Activated T-cell treated with anti-CD3 and anti-CD28 coated beads, Interleukin-2, amount 50 U/mL, for 72 hours (primary cell): ENCODE measurements around the gene RGPD8. TPM values are rescaled to one million over a fixed set of nuclear protein-coding genes. Genes with fewer than 3 reads are reported as not detected.
A peak's percentile ranks its signal among the peaks of the same experiment; 100 is the strongest.
"Not testable (repeated sequence)": the region's sequence is repeated elsewhere in the genome, so short reads cannot be mapped to it uniquely, and the experiment has no call there.

Source experiments
- ATAC-seq, 2 donors: fragments of 150-1000 bp; cut with Tn5 transposase; replicated peaks in 1 of 2; 2 replicates each; pipeline ENCODE4 v1.10.0; 2021; ENCODE audit warnings: moderate library complexity in 2 of 2, mild to moderate bottlenecking in 1 of 2
- DNase-seq, 2 donors: peaks; one replicate each; pipeline ENCODE4 v3.0.0; 2021 to 2022; ENCODE audit warnings: mixed read lengths in 1 of 2
- H3K27ac Mint-ChIP-seq: one replicate; pipeline ENCODE4 v1.8.0; 2022; ENCODE audit warnings: mild to moderate bottlenecking, moderate library complexity, mixed read lengths
- H3K27me3 Mint-ChIP-seq: one replicate; pipeline ENCODE4 v1.8.0; 2022; ENCODE audit warnings: low read depth, mixed read lengths
- H3K36me3 Mint-ChIP-seq, 2 donors: one replicate each; pipeline ENCODE4 v1.8.0; 2022; ENCODE audit warnings: mixed read lengths in 2 of 2, mild to moderate bottlenecking in 1 of 2; ENCODE audit not compliant: insufficient read depth in 2 of 2
- H3K4me1 Mint-ChIP-seq: one replicate; pipeline ENCODE4 v1.8.0; 2022; ENCODE audit warnings: low read depth, mixed read lengths
- H3K4me3 Mint-ChIP-seq, 2 donors: one replicate each; pipeline ENCODE4 v1.8.0; 2022; ENCODE audit warnings: mild to moderate bottlenecking in 2 of 2, mixed read lengths in 2 of 2, moderate library complexity in 2 of 2
- H3K9me3 Mint-ChIP-seq, 2 donors: one replicate each; pipeline ENCODE4 v1.8.0; 2022; ENCODE audit warnings: mixed read lengths in 2 of 2
- total RNA-seq, 2 donors: library from RNA; stranded (reverse); gene quantifications; one replicate each; pipeline ENCODE4 v1.2.3, GENCODE V29; 2022

Gene RGPD8
- total RNA-seq, 2 donors from 2014 or later: 7.0 to 25.2 TPM

- H3K27me3 Mint-ChIP-seq: peaks cover 20% of the 10 kb centered on the region
- no peak overlapping the region for H3K27ac Mint-ChIP-seq
- ATAC-seq: no peak
- no peak for DNase-seq
- H3K9me3 Mint-ChIP-seq: peaks cover 0 to 2% of the 10 kb centered on the region in 2 donors
- no peaks in the 10 kb centered on the region for H3K36me3 Mint-ChIP-seq
- no peak overlapping the region for H3K4me3 Mint-ChIP-seq
- no peaks in the 10 kb centered on the region for H3K4me1 Mint-ChIP-seq
These were observed 25.9 kb upstream of the RGPD8 start for GRCh38 chr2:112459372-112459771.

GRCh38 chr2:112454586-112454985 lies 21.1 kb upstream of the RGPD8 start:
- Mint-ChIP-seq H3K36me3 (no peaks in the 10 kb centered on the region), H3K27me3 (no peaks in the 10 kb centered on the region), H3K4me1 (no peaks in the 10 kb centered on the region), H3K4me3 (no peak overlapping the region), H3K9me3 (peaks cover 2 to 6% of the 10 kb centered on the region in 2 donors), H3K27ac (no peak overlapping the region)
- DNase-seq (no peak), ATAC-seq (no peak)

- peaks cover 0 to 6% of the 10 kb centered on the region in 2 donors for H3K9me3 Mint-ChIP-seq
- ATAC-seq: no peak
- DNase-seq: no peak
- no peak overlapping the region for H3K27ac Mint-ChIP-seq
- no peaks in the 10 kb centered on the region for H3K36me3 Mint-ChIP-seq
- no peak overlapping the region for H3K4me3 Mint-ChIP-seq
- H3K4me1 Mint-ChIP-seq: no peaks in the 10 kb centered on the region
- H3K27me3 Mint-ChIP-seq: no peaks in the 10 kb centered on the region
These were observed 17.9 kb upstream of the RGPD8 start for GRCh38 chr2:112451317-112451716.

GRCh38 chr2:112449854-112450253 lies 16.4 kb upstream of the RGPD8 start:
- no peak for DNase-seq
- Mint-ChIP-seq H3K27ac (no peak overlapping the region), H3K4me1 (no peaks in the 10 kb centered on the region), H3K9me3 (peaks cover 0 to 6% of the 10 kb centered on the region in 2 donors), H3K4me3 (no peak overlapping the region), H3K27me3 (no peaks in the 10 kb centered on the region), H3K36me3 (no peaks in the 10 kb centered on the region)
- ATAC-seq: no peak

GRCh38 chr2:112444256-112444655 lies 10.8 kb upstream of the RGPD8 start:
- H3K27me3 Mint-ChIP-seq, H3K27ac Mint-ChIP-seq, H3K9me3 Mint-ChIP-seq, DNase-seq, H3K4me1 Mint-ChIP-seq, ATAC-seq, H3K4me3 Mint-ChIP-seq, H3K36me3 Mint-ChIP-seq: not testable (repeated sequence)

- not testable (repeated sequence) for H3K36me3 Mint-ChIP-seq, H3K4me1 Mint-ChIP-seq, H3K27ac Mint-ChIP-seq, H3K9me3 Mint-ChIP-seq, H3K27me3 Mint-ChIP-seq, ATAC-seq, H3K4me3 Mint-ChIP-seq, DNase-seq
These were observed 5.3 kb upstream of the RGPD8 start for GRCh38 chr2:112438603-112439261.

- not testable (repeated sequence) for H3K9me3 Mint-ChIP-seq, H3K36me3 Mint-ChIP-seq, H3K27me3 Mint-ChIP-seq
These were observed 4.0 kb upstream of the RGPD8 start for GRCh38 chr2:112437405-112437831.

GRCh38 chr2:112436993-112437392 lies 3.5 kb upstream of the RGPD8 start:
- DNase-seq, ATAC-seq, H3K9me3 Mint-ChIP-seq, H3K4me3 Mint-ChIP-seq, H3K36me3 Mint-ChIP-seq, H3K27ac Mint-ChIP-seq, H3K27me3 Mint-ChIP-seq: not testable (repeated sequence)
- H3K4me1 Mint-ChIP-seq: peaks cover 12% of the 10 kb centered on the region

More at GRCh38 chr2:112437405-112437831, 4.0 kb upstream of the RGPD8 start:
- not testable (repeated sequence) for H3K4me1 Mint-ChIP-seq, H3K27ac Mint-ChIP-seq, DNase-seq, ATAC-seq, H3K4me3 Mint-ChIP-seq

GRCh38 chr2:112435716-112436431 lies 2.4 kb upstream of the RGPD8 start:
- H3K36me3 Mint-ChIP-seq, H3K9me3 Mint-ChIP-seq, ATAC-seq, DNase-seq, H3K4me3 Mint-ChIP-seq, H3K27me3 Mint-ChIP-seq, H3K27ac Mint-ChIP-seq: not testable (repeated sequence)
- H3K4me1 Mint-ChIP-seq: peaks cover 21% of the 10 kb centered on the region

- not testable (repeated sequence) for DNase-seq, H3K36me3 Mint-ChIP-seq, H3K27me3 Mint-ChIP-seq, H3K4me3 Mint-ChIP-seq, H3K9me3 Mint-ChIP-seq, ATAC-seq, H3K27ac Mint-ChIP-seq
- peaks cover 24% of the 10 kb centered on the region for H3K4me1 Mint-ChIP-seq
These were observed 1.7 kb upstream of the RGPD8 start for GRCh38 chr2:112434890-112435715.

GRCh38 chr2:112433932-112434730 lies 686 bp upstream of the RGPD8 start:
- Mint-ChIP-seq H3K9me3 (no peaks in the 10 kb centered on the region), H3K27ac (no peak overlapping the region), H3K4me3 (no peak overlapping the region), H3K27me3 (no peaks in the 10 kb centered on the region), H3K4me1 (peaks cover 29% of the 10 kb centered on the region), H3K36me3 (peaks cover 0 to 2% of the 10 kb centered on the region in 2 donors)
- DNase-seq (no peak), ATAC-seq (no peak)

- Mint-ChIP-seq H3K4me1 (peaks cover 29% of the 10 kb centered on the region), H3K4me3 (peak overlapping the region; percentile 70 to 86)
- ATAC-seq: peak in 1 of 2 donors; percentile 68
- not testable (repeated sequence) for H3K27me3 Mint-ChIP-seq, H3K27ac Mint-ChIP-seq, H3K9me3 Mint-ChIP-seq, H3K36me3 Mint-ChIP-seq
- peak; percentile 22 to 44 for DNase-seq
These were observed 538 bp downstream of the RGPD8 start for GRCh38 chr2:112432735-112433479.
